ENCODE measurements around the gene KCNK3.
A peak's percentile ranks its signal among the peaks of the same experiment; 100 is the strongest.
"Not testable (repeated sequence)": the region's sequence is repeated elsewhere in the genome, so short reads cannot be mapped to it uniquely, and the experiment has no call there.

Gene KCNK3

DNA sequence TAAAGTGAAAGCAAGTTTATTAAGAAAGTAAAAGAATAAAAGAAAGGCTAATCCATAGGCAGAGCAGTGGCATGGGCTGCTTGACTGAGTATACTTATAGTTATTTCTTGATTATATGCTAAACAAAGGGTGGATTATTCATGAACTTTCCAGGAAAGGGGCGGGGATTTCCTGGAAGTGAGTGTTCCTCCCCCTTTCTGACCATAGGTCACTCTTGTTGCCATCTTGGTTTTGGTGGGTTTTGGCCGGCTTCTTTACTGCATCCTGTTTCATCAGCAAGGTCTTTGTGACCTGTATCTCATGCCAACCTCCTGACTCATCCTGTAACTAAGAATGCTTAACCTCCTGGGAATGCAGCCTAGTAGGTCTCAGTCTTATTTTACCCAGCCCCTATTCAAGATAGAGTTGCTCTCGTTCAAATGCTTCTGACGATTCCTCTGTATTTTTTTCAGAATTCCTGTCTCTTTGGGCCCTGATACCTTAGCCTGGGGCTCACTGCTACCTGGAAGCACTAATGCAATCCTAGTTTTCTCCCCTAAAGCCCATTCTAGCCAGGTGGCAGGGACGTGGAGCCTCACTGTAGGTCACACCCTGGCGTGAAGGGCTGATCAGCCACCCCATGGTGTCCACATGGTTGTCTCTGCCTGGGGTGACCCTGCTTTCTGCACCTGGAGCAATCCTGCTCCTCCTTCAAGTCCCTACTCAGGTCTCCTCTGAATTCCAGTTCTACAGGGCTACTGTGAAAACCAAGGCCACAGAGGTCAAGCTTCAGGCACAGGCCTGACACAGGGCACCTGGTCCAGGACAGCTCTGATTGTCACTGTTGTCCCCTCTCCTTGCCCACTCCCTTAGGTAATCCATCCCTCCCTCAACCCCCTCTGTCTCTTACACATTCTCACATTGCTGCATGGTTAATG is 65.6 kb downstream of the KCNK3 start:
- DNase-seq = peak in 1 of 14 donors; percentile 6

DNA sequence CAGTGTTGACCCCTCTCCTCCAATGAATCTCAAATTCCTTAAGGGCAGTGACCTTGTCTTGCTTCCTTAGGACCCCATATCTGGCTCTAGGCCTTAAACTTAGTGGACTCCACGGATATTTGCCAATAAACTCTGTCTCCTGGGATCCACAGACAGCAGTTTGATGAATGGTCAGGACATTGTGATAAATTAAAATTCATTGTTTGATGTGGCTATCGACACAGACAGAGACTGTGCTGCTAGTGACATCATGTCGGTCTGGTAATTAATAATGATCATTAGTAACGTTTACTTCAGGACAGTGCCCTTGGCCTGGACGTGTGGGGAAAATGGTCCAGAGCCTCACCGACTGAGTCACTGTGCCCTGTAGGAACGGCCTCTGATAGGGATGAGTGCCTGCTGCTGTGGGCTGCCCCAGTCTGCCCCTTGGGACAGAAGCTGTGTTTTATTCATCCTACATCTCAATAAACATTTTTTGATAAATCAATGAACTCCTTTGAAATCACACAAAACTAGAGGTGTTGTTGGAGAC is 66.3 kb downstream of the KCNK3 start:
- no peak for DNase-seq

DNA sequence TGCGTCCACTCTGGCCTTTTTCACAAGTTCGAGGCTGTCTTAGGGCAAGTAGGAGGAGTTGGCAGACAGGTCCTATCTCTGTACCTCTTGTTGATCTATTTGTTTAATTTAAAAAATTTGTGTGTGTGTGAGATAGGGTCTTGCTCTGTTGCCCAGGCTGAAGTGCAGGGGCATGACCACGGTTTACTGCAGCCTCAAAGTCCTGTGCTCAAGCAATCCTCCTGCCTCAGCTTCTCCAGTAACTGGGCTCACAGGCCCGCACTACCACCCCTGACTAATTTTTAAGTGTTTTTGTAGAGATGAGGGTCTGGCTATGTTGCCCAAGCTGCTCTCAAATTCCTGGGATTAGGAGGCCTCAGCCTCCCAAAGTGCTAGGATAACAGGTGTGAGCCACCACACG is 67.3 kb downstream of the KCNK3 start:
- DNase-seq = no peak

DNA sequence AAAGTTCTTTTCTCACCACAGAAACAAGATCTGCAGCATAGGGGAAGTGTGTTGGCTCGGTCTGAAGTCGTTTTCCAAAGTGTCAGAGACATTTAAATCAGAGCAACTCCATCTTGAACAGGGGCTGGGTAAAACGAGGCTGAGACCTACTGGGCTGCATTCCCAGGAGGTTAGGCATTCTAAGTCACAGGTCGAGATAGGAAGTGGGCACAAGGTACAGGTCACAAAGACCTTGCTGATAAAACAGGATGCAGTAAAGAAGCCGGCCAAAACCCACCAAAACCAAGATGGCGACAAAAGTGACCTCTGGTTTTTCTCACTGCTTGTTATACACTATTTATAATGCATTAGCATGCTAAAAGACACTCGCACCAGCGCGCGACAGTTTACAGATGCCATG is 68.5 kb downstream of the KCNK3 start:
- DNase-seq = not testable (repeated sequence)

DNA sequence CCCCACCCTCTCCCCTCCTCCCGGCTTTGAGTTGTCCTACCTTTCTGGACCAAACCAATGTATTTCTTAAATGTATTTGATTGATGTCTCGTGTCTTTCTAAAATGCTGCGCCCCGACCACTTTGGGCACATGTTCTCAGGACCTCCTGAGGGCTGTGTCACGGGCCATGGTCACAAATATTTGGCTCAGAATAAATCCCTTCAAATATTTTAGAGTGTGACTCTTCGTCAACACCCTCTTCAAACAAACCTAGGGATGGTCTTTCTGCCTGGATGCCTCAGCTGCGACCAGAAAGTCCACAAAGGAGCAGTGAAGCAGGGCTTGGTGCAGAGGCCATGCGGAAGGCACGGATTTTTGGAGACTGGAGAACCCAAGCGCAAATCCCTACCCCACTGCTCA is 70.5 kb downstream of the KCNK3 start:
- no peak for DNase-seq

DNA sequence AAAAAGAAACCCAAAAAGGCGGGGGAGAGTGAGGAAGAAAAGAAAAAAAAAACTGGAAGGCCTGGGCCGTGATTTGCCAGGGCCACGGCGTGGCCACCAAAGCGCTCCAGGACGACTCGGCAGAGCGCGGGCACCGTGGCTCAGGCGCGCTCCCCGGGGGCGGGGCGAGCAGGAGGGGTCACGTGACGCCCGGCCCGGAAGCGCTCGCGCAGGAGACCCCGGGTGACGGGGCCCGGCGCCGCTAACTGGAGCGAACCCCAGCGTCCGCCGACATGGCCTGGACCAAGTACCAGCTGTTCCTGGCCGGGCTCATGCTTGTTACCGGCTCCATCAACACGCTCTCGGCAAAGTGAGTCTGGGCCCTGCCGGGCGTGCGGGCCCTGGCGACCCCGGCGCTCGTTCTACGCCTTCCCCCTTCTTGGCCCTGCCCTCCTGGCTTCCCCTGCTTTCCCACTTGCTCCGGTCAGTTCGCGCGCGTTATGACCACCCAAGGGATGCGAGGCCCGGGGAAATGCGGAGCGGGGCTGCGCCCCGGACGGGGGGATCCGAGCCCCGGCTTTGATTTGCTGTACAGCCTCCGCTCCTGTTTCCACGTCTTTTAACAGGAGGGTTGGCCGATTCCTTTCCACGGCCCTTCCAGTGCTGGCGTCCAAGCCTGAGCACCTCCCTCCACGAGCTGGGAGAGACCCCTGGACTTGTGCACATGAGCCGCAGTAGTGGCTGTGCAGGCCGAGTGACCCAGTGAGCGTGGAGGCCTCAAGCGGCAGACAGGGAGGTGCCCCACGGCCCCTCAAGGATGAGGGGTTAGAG is 71.8 kb downstream of the KCNK3 start, which contains the start of gene SLC35F6:
SLC35F6 (plus strand) TSS at position 207 of the 810 bp plus-strand sequence; CDS start at position 273, 66 bp downstream.
- DNase-seq = peak in 13 of 14 donors; percentile 45 to 86 (median 71)

DNA sequence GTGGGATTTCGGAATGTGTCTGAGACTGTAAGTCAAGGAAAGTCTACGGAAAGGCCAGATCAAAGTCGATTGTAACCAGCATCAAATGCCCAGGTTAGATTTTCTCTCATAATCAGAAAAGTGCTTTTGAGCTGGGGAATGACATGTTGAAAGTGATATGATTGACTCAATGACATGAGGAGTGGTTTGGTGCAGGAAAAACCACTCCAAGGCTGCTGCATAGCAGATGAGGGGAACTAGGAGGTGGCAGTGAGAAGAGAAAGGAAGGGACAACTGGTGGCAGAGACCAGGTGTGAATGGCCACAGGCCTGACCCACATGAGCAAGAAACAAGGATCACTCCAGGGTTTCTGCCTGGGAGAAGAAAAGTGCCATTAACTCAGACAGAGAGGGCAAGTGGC is 72.4 kb downstream of the KCNK3 start:
- peak in 1 of 14 donors; percentile 33 for DNase-seq

DNA sequence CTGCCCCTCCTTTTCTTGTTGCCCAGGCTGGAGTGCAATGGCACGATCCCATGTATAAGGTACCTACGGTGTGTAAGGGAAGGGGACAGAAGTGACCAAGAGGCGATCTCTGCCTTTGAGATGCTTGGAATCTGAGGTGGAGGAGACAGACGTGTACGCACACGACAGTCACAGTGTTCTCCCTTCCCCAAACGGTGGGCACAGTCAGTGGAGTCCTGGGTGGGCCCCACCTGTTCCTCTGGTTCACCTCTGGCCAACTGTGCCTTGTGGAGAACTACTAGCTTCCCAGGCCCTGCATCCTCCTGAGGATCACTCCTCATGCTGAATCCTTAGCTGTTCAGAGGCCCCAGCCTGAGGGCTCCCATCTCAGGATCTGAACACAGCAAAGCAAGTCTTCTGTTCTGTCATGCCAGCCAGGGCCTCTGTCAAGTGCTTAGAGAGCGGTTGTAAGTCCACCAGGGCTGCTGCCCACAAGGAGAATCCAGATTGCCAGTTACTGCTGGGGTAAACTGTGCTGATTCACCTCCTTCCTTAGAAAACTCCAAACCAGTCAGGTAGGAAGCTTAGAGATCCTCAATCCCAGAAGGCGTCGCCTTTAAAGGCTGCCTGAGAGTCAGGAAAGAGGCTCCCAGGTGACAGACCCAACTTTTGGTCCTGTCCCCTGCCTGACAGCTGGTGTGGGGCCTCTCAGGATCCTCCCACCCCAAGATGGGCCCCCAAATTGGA is 73.1 kb downstream of the KCNK3 start:
- no peak for DNase-seq

DNA sequence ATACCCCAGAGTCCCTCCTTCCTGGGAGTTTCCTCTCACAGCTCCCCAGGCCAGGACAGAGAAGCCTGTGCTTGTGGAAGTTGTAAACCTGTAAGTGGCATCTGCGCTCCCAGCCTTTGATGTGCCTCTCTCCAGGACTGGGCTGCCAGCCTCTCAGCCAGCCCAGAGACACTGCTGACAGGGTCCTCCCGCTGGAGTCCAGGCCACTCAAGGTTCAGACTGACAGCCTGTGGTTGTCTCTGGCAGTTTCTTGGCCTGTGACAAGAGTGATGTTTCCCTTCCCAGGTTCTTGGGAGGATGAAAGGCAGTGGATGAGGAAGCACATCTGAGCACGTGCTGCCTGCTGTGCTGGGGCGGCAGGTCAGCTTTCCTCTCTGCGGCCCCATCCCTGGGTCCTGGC is 74.6 kb downstream of the KCNK3 start:
- DNase-seq = no peak

DNA sequence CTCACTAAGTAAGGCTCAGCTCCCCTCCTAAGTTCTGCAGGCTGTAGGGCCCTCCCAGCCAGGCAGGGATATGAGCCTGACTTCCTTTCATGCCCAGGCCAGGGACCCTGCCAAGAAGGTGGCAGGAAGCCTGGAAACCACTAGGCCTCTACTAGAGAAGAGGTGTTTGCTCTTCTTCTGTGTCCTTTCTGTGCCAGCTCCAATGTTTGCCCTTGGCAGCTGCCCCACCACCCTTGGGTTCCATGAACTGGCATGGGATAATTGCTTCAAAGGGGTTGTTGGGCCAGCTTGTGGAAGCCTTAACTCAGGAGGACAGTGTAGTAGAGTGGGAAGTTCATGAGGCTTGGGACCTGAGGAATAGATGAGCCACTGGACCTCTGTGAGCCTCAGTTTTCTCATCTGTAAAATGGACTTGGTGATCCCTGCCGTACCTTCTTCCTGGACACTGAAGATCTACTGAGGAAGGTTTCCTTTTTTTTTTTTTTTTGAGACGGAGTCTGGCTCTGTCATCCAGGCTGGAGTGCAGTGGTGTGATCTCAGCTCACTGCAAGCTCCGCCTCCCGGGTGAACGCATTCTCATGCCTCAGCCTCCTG is 75.5 kb downstream of the KCNK3 start:
- peak in 1 of 14 donors; percentile 12 for DNase-seq

DNA sequence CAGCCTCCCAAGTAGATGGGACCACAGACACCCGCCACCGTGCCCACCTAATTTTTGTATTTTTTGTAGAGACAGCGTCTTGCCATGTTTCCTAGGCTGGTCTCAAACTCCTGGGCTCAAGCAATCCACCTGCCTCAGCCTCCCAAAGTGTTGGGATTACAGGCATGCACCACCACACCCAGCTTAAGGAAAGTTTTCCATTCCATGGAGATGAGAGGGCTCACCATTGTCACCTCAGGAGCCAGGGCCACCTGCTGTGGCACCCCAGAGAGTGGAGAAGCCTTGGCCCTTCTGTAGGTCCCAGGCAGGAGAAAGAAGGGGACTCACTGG is 76.2 kb downstream of the KCNK3 start:
- no peak for DNase-seq

DNA sequence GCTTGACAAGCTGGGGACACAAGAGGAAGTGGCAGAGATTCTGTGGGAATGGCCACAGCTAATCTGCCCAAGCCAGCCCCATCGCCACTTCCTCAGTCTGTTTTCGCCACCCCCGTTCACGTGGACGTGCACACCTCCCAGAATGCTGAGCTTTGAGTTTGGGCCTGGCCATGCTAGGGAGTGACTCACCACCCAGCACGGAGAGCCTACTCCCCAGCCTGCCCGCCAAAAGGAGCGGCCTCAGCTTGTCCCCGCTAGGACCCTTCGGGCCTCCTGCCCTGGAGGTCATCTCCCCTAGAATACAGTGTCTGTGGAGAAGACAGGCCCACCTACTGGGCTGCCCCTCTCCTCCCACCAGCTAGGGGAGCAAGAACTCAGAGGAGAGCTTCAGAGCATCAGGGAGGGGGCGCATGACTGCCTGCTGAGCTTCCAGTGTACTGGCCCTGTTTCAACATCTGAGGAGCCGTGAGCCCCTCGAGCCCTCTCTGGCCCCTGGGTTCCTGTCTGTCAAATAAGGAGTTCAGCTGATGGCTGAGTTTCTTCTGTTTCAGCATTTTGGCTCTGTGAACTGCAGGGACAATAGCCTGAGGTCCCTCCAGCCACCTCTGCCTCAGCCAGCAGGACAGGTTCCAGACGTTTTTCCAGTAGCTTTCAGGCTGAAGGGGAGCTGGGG is 76.7 kb downstream of the KCNK3 start:
- peak in 12 of 14 donors; percentile 17 to 86 (median 60) for DNase-seq

DNA sequence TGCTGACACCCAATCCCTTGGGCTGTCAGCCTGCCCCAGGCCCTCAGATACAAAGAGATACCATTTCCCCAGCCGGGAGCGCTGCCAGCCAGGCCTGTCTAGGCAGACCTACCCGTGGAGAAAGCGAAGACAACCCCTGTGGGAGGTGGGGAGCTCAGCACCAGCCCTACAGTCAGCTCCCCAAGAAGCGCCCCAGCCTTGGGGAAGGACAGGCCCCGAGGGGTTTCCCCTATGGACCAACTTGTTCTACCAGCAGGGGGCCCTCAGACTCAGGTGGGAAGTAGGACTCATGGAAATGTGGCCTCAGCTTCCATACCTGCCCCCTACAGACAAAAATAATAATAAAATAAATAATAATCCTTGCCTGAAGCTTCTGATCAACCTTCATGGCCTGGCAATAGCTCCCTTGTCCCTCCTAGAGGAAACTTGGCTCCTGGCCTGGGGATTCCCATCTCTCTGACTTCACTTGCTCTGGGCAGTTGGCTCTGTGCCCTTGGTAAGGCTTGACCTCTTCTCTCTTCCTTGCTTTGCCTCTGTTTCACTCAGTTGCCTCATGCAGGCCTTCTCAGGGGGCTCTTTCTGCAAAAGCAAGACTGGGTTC is 78.6 kb downstream of the KCNK3 start:
- DNase-seq = peak in 12 of 14 donors; percentile 12 to 79 (median 44)

DNA sequence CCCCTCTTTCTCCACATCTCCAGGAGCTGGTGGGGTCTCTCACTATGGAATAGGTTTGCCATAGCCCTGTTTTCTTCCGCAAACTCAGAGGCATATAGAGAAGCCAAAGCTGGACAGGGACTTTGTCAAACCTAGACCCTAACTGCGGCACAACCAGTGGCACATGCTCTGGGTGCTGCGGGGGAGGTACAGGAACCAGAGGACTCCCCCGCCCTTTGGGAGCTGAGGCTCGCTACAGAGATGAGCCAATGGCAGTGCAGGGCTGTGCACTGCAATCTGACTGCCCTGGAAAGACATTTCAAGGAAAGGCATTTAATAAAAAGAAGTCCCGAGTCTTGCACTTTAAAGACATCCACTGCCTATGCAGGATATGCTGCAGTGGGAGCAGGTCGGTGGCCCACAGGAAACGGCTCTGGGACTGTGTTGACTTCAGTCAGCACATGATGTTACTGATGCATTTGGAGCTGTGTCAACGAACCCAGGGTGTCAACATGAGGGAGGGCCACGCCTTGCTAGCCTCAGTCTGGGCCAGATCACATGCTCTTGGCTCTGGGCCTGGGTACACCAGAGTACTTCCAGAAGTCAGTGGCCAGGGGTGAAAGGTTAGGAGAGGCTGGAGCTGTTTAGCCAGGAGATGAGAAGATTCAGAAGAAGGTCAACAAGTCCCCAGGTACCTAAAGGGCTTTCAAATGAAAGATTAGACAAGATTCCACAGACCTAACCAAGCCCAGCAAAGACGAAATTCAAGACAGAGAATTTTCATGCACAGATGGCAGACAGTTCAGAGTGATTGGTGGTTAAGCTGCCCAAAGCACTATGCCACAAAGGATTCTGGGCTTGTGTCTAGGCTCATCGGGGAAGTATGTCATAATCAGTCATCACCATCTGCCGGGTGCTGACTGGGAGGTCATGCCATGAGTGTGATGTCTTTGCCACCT is 79.8 kb downstream of the KCNK3 start:
- peak in 12 of 14 donors; percentile 28 to 87 (median 74) for DNase-seq

DNA sequence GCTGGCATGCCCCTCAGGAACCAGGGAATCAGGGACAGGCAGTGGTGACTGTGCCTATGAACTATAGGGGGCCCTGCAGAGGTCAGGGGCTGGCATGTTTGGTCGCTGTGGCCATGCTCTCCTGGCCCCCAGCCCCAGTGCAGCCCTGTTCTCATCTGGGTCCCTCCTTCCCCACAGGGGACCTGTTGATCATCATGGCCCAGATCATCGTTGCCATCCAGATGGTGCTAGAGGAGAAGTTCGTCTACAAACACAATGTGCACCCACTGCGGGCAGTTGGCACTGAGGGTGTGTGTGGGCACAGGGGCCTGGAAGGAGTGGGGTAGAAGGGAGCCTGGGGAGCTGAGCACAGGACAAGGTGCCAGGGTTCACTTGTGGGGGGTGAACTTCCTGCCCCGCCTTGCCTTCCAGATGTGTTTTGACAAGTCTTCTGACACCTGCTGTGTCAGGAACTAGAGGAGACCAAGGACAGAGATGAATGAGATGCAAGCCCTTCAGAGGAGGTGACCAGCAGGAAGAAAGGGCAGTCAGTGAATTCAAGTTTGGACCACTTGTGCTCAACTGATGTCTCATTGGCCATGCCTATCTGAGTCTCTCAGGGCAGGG is 83.8 kb downstream of the KCNK3 start:
- DNase-seq = no peak

DNA sequence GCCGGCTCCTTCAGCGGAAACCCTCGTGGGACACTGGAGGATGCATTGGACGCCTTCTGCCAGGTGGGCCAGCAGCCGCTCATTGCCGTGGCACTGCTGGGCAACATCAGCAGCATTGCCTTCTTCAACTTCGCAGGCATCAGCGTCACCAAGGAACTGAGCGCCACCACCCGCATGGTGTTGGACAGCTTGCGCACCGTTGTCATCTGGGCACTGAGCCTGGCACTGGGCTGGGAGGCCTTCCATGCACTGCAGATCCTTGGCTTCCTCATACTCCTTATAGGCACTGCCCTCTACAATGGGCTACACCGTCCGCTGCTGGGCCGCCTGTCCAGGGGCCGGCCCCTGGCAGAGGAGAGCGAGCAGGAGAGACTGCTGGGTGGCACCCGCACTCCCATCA is 85.6 kb downstream of the KCNK3 start:
- peak in 1 of 14 donors; percentile 59 for DNase-seq

DNA sequence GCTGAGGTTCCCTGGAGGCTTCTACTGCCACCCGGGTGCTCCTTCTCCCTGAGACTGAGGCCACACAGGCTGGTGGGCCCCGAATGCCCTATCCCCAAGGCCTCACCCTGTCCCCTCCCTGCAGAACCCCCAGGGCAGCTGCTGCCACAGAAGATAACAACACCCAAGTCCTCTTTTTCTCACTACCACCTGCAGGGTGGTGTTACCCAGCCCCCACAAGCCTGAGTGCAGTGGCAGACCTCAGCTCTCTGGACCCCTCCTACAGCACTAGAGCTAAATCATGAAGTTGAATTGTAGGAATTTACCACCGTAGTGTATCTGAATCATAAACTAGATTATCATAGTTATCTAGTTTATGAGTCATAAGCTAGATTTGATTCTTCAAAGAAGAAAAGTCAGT is 86.0 kb downstream of the KCNK3 start:
- no peak for DNase-seq

DNA sequence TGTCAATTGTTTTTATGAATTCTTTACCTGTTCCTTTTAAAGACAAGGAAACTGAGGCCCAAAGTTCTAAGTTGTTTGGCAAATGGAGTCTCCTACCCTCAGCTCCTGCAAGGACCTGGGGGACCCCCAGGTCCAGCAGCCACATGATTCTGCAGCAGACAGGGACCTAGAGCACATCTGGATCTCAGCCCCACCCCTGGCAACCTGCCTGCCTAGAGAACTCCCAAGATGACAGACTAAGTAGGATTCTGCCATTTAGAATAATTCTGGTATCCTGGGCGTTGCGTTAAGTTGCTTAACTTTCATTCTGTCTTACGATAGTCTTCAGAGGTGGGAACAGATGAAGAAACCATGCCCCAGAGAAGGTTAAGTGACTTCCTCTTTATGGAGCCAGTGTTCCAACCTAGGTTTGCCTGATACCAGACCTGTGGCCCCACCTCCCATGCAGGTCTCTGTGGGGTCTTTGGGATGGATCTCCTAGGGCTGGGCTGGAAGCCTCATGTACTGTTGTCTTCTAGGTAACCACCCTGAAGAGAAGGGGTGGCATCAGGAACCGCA is 87.8 kb downstream of the KCNK3 start:
- DNase-seq = no peak

Measured in C1 segment of cervical spinal cord (tissue), 14 donors.